Measurements from ENCODE around the gene CYP4F3. TPM values are rescaled to one million over a fixed set of nuclear protein-coding genes. Genes with fewer than 3 reads are reported as not detected.
"Not testable (repeated sequence)": the region's sequence is repeated elsewhere in the genome, so short reads cannot be mapped to it uniquely, and the experiment has no call there.

CYP4F3 gene
- total RNA-seq (2021; ENCODE audit: unreplicated experiment), result 0.10 TPM
- not detected for polyA plus RNA-seq (2012; ENCODE audit: insufficient read length)
- percentile 12 among the genes with signal in this experiment for Bru-seq, nascent RNA
- BruChase-seq, experiment 1, labeled RNA remaining after a 2-hour chase, result percentile 17 among the genes with signal in this experiment
- percentile 19 among the genes with signal in this experiment for BruChase-seq, experiment 2, labeled RNA remaining after a 6-hour chase
- long read RNA-seq, result 0 reads

GRCh38 chr19:15640294-15640903, at the start of gene CYP4F3:
Gene CYP4F3 (plus strand): TSS chr19:15640897. CDS start chr19:15641416, 519 bp downstream.
- no peak for TF ChIP-seq SIN3A (IDR thresholded peaks at IDR 0.05; ENCODE audit: borderline replicate concordance, insufficient read depth, low read depth, low read length)
- no peak for TF ChIP-seq CTCF (IDR thresholded peaks at IDR 0.05)
- no peak for TF ChIP-seq TCF7L2 (IDR thresholded peaks at IDR 0.05; ENCODE audit: low read depth, low read length)
- no peak for TF ChIP-seq POLR2AphosphoS5 (IDR thresholded peaks at IDR 0.05; ENCODE audit: low read depth, low read length)
- Histone ChIP-seq H3K9me3 (ENCODE audit: control insufficient read depth, insufficient read depth, low read depth, low read length) (no peaks in the 10 kb centered on the region), H3K27ac (ENCODE audit: low read length) (no peak within 1 kb of the TSS), H3K36me3 (ENCODE audit: control insufficient read depth, insufficient read depth, low read length) (no peaks in the 10 kb centered on the region), H3K27me3 (ENCODE audit: control insufficient read depth, insufficient read depth, low read length) (no peaks in the 10 kb centered on the region), H3K4me1 (ENCODE audit: control insufficient read depth, insufficient read depth, low read length) (no peaks in the 10 kb centered on the region), H3K4me3 (ENCODE audit: low read depth in 2 of 2, low read length in 2 of 2) (no peak within 1 kb of the TSS)
- intact Hi-C loops (cut with micrococcal nuclease; ENCODE audit: unreplicated experiment) (no loop called here), in situ Hi-C loops (cut with HindIII; ENCODE audit: low pct_unique_long_range_greater_than_20kb, low sequenced_read_pairs) (no loop called here)
- ATAC-seq (peak; percentile 45; the same call in 1 of the 2 replicates), DNase-seq (ENCODE audit: low read depth, low spot score) (no peak)
- ChIA-PET CTCF (no interaction called here), POLR2A (no interaction called here)
- BruUV-seq (replicated peaks), result no TSS peak

- no peaks in the 10 kb centered on the region for H3K4me1 ChIP-seq (ENCODE audit: control insufficient read depth, insufficient read depth, low read length)
- H3K4me3 ChIP-seq (ENCODE audit: low read depth in 2 of 2, low read length in 2 of 2), result no peak overlapping the region
- H3K27me3 ChIP-seq (ENCODE audit: control insufficient read depth, insufficient read depth, low read length), result no peaks in the 10 kb centered on the region; the same call in 1 of the 2 replicates
- ChIA-PET CTCF (no interaction called here), POLR2A (no interaction called here)
- TF ChIP-seq SIN3A (IDR thresholded peaks at IDR 0.05; ENCODE audit: borderline replicate concordance, insufficient read depth, low read depth, low read length), result no peak
- TF ChIP-seq CTCF (IDR thresholded peaks at IDR 0.05), result no peak
- TF ChIP-seq TCF7L2 (IDR thresholded peaks at IDR 0.05; ENCODE audit: low read depth, low read length), result no peak
- no peak for TF ChIP-seq POLR2AphosphoS5 (IDR thresholded peaks at IDR 0.05; ENCODE audit: low read depth, low read length)
- TF ChIP-seq REST (IDR thresholded peaks at IDR 0.05; ENCODE audit: insufficient read depth in 1 of 2, low read depth in 2 of 2, low read length in 1 of 2), result no peak
- no peaks in the 10 kb centered on the region for H3K36me3 ChIP-seq (ENCODE audit: control insufficient read depth, insufficient read depth, low read length)
- ATAC-seq, result no peak
- H3K27ac ChIP-seq (ENCODE audit: low read length), result no peak overlapping the region
- in situ Hi-C loops (cut with HindIII; ENCODE audit: low pct_unique_long_range_greater_than_20kb, low sequenced_read_pairs) (no loop called here), intact Hi-C loops (cut with micrococcal nuclease; ENCODE audit: unreplicated experiment) (no loop called here)
- H3K9me3 ChIP-seq (ENCODE audit: control insufficient read depth, insufficient read depth, low read depth, low read length), result no peaks in the 10 kb centered on the region
- no TSS peak for BruUV-seq (replicated peaks)
- no peak for DNase-seq (ENCODE audit: low read depth, low spot score)
These were observed 48.9 kb upstream of the CYP4F3 start for GRCh38 chr19:15591796-15592195.

GRCh38 chr19:15592506-15592905, 48.2 kb upstream of the CYP4F3 start:
- CTCF ChIA-PET; H3K36me3 ChIP-seq (ENCODE audit: control insufficient read depth, insufficient read depth, low read length); H3K4me3 ChIP-seq (ENCODE audit: low read depth in 2 of 2, low read length in 2 of 2); H3K4me1 ChIP-seq (ENCODE audit: control insufficient read depth, insufficient read depth, low read length); POLR2A ChIA-PET; H3K9me3 ChIP-seq (ENCODE audit: control insufficient read depth, insufficient read depth, low read depth, low read length); in situ Hi-C loops (cut with HindIII; ENCODE audit: low pct_unique_long_range_greater_than_20kb, low sequenced_read_pairs); ATAC-seq; H3K27me3 ChIP-seq (ENCODE audit: control insufficient read depth, insufficient read depth, low read length); BruUV-seq (replicated peaks); DNase-seq (ENCODE audit: low read depth, low spot score); intact Hi-C loops (cut with micrococcal nuclease; ENCODE audit: unreplicated experiment); H3K27ac ChIP-seq (ENCODE audit: low read length): not testable (repeated sequence)

- H3K9me3 ChIP-seq (ENCODE audit: control insufficient read depth, insufficient read depth, low read depth, low read length); H3K4me3 ChIP-seq (ENCODE audit: low read depth in 2 of 2, low read length in 2 of 2); DNase-seq (ENCODE audit: low read depth, low spot score); BruUV-seq (replicated peaks); intact Hi-C loops (cut with micrococcal nuclease; ENCODE audit: unreplicated experiment); ATAC-seq; H3K36me3 ChIP-seq (ENCODE audit: control insufficient read depth, insufficient read depth, low read length); H3K27me3 ChIP-seq (ENCODE audit: control insufficient read depth, insufficient read depth, low read length); H3K27ac ChIP-seq (ENCODE audit: low read length); POLR2A ChIA-PET; H3K4me1 ChIP-seq (ENCODE audit: control insufficient read depth, insufficient read depth, low read length); in situ Hi-C loops (cut with HindIII; ENCODE audit: low pct_unique_long_range_greater_than_20kb, low sequenced_read_pairs): not testable (repeated sequence)
- CTCF ChIA-PET, result interaction anchor here (0.6 kb wide), 1 partner anchor 587 kb away, joined by 3 read pairs; no protein-coding TSS in a partner anchor
These were observed 46.9 kb upstream of the CYP4F3 start for GRCh38 chr19:15593766-15594165.

All from Panc1 (cell line).